ENCODE data around the gene METAP1D.
"Not testable (repeated sequence)": the region's sequence is repeated elsewhere in the genome, so short reads cannot be mapped to it uniquely, and the experiment has no call there.

METAP1D gene

DNA sequence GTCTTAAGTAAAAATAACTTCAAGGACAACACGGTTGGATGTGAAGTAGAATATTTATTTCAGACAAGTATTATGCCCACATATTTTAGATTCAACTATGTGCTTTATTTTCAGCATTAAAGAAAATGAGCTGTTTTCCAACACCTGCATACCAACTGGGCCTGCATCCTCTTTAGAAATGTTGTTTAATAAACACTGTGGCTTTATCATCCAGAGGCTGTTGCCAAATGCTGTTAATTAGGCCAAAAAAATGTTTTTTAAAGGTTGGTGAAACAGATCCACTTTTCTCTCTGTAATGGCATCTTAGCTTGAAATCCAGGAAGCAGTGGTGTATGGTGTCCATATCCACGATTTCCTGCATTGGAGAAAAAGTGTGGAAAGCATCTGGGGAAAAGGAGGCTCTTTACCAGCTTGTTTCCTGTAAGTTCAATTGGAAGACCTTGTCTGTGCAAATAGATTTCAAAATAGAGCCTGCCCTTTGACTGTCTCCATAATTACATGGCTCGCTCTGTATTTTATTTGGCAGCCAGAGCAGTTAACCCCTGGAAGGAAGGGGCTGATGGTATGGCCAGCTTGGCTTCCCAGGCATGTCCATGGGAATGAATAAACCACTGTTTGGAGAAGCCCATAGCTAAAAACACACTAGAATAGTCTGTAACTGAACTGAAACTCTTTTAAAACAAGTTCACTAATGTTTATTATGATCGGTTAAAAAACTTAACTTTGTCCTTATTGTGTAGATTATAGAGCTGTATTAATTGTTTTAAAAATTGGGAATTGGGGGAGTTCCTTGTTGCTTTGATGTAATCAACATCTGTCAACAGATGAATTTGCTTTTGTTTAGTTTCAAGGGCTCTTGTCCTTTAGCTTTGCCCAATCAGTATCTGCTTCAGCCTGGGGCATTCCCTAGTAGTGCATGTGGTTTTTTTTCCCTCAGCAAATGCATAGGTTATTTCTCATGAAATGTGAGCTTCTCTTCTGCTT lies 52.5 kb downstream of the METAP1D start:
- in situ Hi-C loops (cut with MboI; ENCODE audit: low sequenced_read_pairs, unreplicated experiment): no loop called here
- TF ChIP-seq, protein P1, sequence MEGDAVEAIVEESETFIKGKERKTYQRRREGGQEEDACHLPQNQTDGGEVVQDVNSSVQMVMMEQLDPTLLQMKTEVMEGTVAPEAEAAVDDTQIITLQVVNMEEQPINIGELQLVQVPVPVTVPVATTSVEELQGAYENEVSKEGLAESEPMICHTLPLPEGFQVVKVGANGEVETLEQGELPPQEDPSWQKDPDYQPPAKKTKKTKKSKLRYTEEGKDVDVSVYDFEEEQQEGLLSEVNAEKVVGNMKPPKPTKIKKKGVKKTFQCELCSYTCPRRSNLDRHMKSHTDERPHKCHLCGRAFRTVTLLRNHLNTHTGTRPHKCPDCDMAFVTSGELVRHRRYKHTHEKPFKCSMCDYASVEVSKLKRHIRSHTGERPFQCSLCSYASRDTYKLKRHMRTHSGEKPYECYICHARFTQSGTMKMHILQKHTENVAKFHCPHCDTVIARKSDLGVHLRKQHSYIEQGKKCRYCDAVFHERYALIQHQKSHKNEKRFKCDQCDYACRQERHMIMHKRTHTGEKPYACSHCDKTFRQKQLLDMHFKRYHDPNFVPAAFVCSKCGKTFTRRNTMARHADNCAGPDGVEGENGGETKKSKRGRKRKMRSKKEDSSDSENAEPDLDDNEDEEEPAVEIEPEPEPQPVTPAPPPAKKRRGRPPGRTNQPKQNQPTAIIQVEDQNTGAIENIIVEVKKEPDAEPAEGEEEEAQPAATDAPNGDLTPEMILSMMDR (IDR thresholded peaks at IDR 0.05; ENCODE audit: borderline replicate concordance, control extremely low read depth, extremely low read depth, insufficient read depth, missing control alignments): no peak
- DNase-seq (ENCODE audit: low spot score): peak; percentile 25

DNA sequence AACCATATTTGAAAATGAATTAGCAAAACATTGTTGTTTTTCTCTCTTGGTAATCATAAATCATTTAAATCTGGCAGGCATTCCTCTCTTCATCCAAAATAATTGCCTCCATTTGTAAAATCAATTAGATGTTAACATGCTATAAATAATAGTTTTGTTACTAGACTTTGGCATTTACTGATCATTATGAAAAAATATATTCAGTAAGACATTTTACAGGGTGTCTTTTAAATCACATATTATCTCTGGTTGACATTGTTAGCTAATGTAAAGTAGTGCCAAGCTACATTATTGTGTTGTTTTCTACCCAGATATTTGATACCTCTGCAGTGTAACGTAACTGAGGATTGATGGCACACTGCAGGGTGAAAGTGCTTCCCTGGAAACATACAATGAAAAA lies 53.7 kb downstream of the METAP1D start:
- no peak for DNase-seq (ENCODE audit: low spot score)
- TF ChIP-seq, protein P1 (IDR thresholded peaks at IDR 0.05; ENCODE audit: borderline replicate concordance, control extremely low read depth, extremely low read depth, insufficient read depth, missing control alignments): no peak
- in situ Hi-C loops (cut with MboI; ENCODE audit: low sequenced_read_pairs, unreplicated experiment): no loop called here

DNA sequence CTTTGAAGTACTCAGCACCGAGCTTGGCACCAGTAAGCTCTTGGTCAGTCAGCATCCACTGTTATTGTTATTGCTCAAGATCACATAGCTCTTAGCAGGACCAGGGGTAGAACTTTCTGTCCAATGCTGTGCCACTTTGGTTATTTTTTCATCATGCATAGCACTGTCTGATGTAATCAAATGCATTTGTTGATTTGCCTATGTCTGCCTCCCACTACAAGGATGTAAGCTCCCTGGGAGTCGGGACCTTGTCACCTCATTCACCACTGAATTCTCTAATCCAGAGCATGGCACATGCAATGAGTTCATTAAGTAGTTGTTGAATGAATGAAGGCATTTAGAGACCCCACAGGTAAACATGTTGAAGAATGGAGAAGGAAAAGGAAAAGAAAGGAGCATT lies 56.5 kb downstream of the METAP1D start:
- TF ChIP-seq, protein P1 (IDR thresholded peaks at IDR 0.05; ENCODE audit: borderline replicate concordance, control extremely low read depth, extremely low read depth, insufficient read depth, missing control alignments): no peak
- in situ Hi-C loops (cut with MboI; ENCODE audit: low sequenced_read_pairs, unreplicated experiment): no loop called here
- no peak for DNase-seq (ENCODE audit: low spot score)

DNA sequence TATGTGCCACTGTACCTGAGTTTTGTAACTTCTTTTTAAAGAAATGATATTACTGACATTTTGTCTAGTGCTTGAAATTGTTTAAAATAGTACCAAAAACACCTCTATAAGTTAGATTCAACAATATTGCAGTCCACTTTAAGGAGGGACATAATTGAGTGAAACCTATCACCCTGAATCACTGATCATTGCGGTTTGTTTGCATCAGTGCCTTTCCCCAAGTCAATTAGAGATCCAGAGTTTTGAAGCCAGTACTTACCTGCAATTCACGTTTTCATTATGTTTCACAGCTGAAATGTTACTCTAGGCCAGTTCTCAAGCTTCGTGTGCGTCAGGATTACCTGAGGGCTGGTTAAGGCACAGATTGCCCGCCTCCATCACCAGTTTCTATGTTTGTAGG lies 58.9 kb downstream of the METAP1D start:
- TF ChIP-seq, protein P1 (IDR thresholded peaks at IDR 0.05; ENCODE audit: borderline replicate concordance, control extremely low read depth, extremely low read depth, insufficient read depth, missing control alignments): no peak
- DNase-seq (ENCODE audit: low spot score): no peak
- in situ Hi-C loops (cut with MboI; ENCODE audit: low sequenced_read_pairs, unreplicated experiment): no loop called here

DNA sequence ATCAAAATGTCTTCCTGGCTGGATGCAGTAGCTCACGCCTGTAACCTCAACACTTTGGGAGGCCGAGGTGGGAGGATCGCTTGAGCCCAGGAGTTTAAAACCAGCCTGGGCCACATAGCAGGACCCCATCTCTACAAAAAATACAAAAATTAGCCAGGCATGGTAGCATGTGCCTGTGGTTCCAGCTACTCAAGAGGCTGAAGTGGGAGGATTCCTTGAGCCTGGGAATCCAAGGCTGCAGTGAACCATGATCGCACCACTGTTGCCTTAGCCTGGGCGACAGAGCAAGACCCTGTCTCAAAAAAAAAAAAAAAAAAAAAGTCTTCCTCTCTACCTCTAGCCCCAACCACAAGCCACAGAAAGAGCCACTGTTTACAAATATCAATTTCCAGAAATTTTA lies 60.4 kb downstream of the METAP1D start:
- DNase-seq (ENCODE audit: low spot score); in situ Hi-C loops (cut with MboI; ENCODE audit: low sequenced_read_pairs, unreplicated experiment): not testable (repeated sequence)

DNA sequence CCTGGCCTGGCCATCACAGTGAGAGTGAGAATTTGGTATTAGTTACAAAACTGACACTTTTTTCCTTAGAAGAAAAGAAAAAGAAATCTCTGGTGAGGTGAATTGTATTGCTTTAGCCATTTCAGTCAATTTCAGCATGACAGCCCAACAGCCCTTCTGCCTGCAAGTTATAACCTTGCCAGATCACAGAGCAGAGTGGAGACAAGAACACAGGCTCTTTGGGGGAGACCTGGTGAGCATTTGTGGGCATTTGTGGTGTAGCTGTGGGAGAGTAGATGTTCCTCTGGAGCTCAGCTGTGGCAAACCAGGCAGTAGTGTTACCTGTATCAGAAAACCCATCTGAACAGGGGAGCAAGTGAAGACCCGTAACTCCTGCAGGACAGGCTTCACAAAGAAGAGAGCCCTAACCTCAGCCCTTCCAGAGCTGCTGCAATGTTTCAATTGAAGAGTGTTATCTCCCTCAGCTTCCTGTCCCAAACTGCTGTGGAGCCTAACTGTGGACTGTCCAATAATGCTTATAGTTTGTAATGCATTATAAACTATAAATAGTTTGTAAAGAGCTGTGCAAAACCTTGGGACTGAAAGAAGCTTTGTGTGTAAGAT lies 62.8 kb downstream of the METAP1D start:
- DNase-seq (ENCODE audit: low spot score): no peak
- in situ Hi-C loops (cut with MboI; ENCODE audit: low sequenced_read_pairs, unreplicated experiment): no loop called here
- TF ChIP-seq, protein P1 (IDR thresholded peaks at IDR 0.05; ENCODE audit: borderline replicate concordance, control extremely low read depth, extremely low read depth, insufficient read depth, missing control alignments): no peak

DNA sequence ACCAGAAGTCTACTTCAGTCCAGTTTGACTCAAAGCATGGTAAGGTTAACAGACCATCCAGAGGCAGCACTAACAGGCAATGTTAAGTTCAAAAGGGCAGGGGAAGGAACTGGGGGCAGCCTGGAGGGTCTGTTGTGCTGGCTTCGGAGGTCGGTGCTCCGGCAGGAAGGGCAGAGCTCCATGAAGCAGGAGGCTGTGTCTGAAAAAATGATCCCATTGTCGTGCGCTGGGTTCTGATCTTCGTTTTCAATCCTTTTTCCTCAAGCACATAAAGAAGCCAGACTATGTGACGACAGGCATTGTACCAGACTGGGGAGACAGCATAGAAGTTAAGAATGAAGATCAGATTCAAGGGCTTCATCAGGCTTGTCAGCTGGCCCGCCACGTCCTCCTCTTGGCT lies 63.7 kb downstream of the METAP1D start:
- in situ Hi-C loops (cut with MboI; ENCODE audit: low sequenced_read_pairs, unreplicated experiment): no loop called here
- TF ChIP-seq, protein P1 (IDR thresholded peaks at IDR 0.05; ENCODE audit: borderline replicate concordance, control extremely low read depth, extremely low read depth, insufficient read depth, missing control alignments): no peak
- DNase-seq (ENCODE audit: low spot score): no peak

Measured in GM13976 (cell line).